H1 (cell line): ENCODE measurements around the gene NCBP1. TPM values are rescaled to one million over a fixed set of nuclear protein-coding genes. Genes with fewer than 3 reads are reported as not detected.

Experiments
- CTCF ChIA-PET: fragments of 300-600 bp; sonication (Branson Sonifier 250); formaldehyde crosslinking; loops from one replicate; lab custom pipeline; 2021; ENCODE audit not compliant: partially characterized antibody; lab: Charles Lee
- POLR2A ChIA-PET: fragments of 300-600 bp; sonication (Branson Sonifier 250); formaldehyde crosslinking; loops from one replicate; lab custom pipeline; 2021; ENCODE audit warnings: inconsistent platforms; ENCODE audit not compliant: partially characterized antibody; lab: Charles Lee
- DNase-seq, 2 experiments: peaks; one replicate each; pipeline versions ENCODE4 v3.0.0 to v3.0.0-alpha.2; 2010 to 2022; ENCODE audit warnings: low spot score in 2 of 2, low read depth in 1 of 2, mixed read lengths in 1 of 2
- FAIRE-seq: peaks from 2 replicates; lab custom pipeline; 2011; peaks lifted over from hg19 to GRCh38; lab: Jason Lieb, UNC
- H2AFZ ChIP-seq: 2 replicates; pipeline ENCODE4 v1.8.1; 2012; ENCODE audit warnings: low read length, inconsistent platforms
- H2AK5ac ChIP-seq: 2 replicates; pipeline ENCODE4 v1.6.1; 2013; ENCODE audit warnings: low read depth, low read length
- H2BK120ac ChIP-seq: replicated peaks from 2 replicates; pipeline ENCODE3; 2013; ENCODE audit warnings: low read depth, low read length, inconsistent platforms
- H2BK12ac ChIP-seq: 2 replicates; pipeline ENCODE4 v1.6.1; 2013; ENCODE audit warnings: low read depth, low read length
- H2BK15ac ChIP-seq: 2 replicates; pipeline ENCODE4 v1.6.1; 2013; ENCODE audit warnings: low read length
- H2BK20ac ChIP-seq: 2 replicates; pipeline ENCODE4 v1.6.1; 2013; ENCODE audit warnings: low read length
- H2BK5ac ChIP-seq: 2 replicates; pipeline ENCODE4 v1.6.1; 2013; ENCODE audit warnings: low read depth, low read length
- H3K14ac ChIP-seq: 2 replicates; pipeline ENCODE4 v1.6.1; 2013; ENCODE audit warnings: inconsistent platforms; ENCODE audit not compliant: insufficient read length
- H3K18ac ChIP-seq: 2 replicates; pipeline ENCODE4 v1.6.1; 2013; ENCODE audit warnings: low read length; ENCODE audit errors: extremely low read depth
- H3K23ac ChIP-seq: 2 replicates; pipeline ENCODE4 v1.6.1; 2013; ENCODE audit warnings: inconsistent platforms; ENCODE audit not compliant: insufficient read length
- H3K23me2 ChIP-seq: 2 replicates; pipeline ENCODE4 v1.6.1; 2013; ENCODE audit warnings: low read depth, low read length
- H3K27ac ChIP-seq: 2 replicates; pipeline ENCODE4 v1.6.1; 2011; ENCODE audit warnings: low read depth, low read length, inconsistent platforms
- H3K27me3 ChIP-seq, 4 experiments: replicated peaks in 1 of 4; 1 replicate in 1 of 4; 2 replicates in 3 of 4; pipeline versions ENCODE4 v1.6.1 to v1.8.1; 2011 to 2013; ENCODE audit warnings: low read length in 3 of 4, mild to moderate bottlenecking in 3 of 4, inconsistent platforms in 2 of 4, mixed read lengths in 2 of 4, moderate library complexity in 1 of 4; ENCODE audit not compliant: control insufficient read depth in 3 of 4, insufficient read depth in 3 of 4; ENCODE audit errors: extremely low read depth in 1 of 4
- H3K36me3 ChIP-seq, 4 experiments: 2 replicates each; pipeline versions ENCODE4 v1.6.1 to v1.8.1; 2011 to 2013; ENCODE audit warnings: mild to moderate bottlenecking in 4 of 4, low read length in 3 of 4, moderate library complexity in 2 of 4, control low read depth in 1 of 4, inconsistent platforms in 1 of 4; ENCODE audit not compliant: insufficient read depth in 4 of 4, control insufficient read depth in 2 of 4
- H3K4ac ChIP-seq: replicated peaks from 2 replicates; pipeline ENCODE3; 2013; ENCODE audit warnings: low read length, low read depth, mixed read lengths, inconsistent platforms; ENCODE audit not compliant: insufficient read length
- H3K4me1 ChIP-seq, 4 experiments: replicated peaks in 1 of 4; 1 replicate in 1 of 4; 2 replicates in 3 of 4; pipeline versions ENCODE4 v1.6.1 to v1.8.1; 2011 to 2013; ENCODE audit warnings: low read length in 3 of 4, inconsistent platforms in 2 of 4, mixed read lengths in 1 of 4; ENCODE audit not compliant: insufficient read depth in 4 of 4, control insufficient read depth in 3 of 4
- H3K4me2 ChIP-seq, 2 experiments: 2 replicates each; pipeline versions ENCODE4 v1.6.1 to v1.8.1; 2011 to 2013; ENCODE audit warnings: low read depth in 2 of 2, low read length in 2 of 2, control low read depth in 1 of 2, inconsistent platforms in 1 of 2, mild to moderate bottlenecking in 1 of 2; ENCODE audit not compliant: insufficient read depth in 1 of 2
- H3K4me3 ChIP-seq, 4 experiments: fragments of 200-600, 300-600 bp in 1 of 4; sonication (generic), shearing (Covaris generic), sonication (Bioruptor Twin) in 1 of 4; 2 replicates each; pipeline versions ENCODE4 v1.5.1 to v1.8.1; 2011 to 2016; ENCODE audit warnings: low read length in 4 of 4, low read depth in 3 of 4, control low read depth in 2 of 4, inconsistent platforms in 2 of 4, mild to moderate bottlenecking in 2 of 4, mixed read lengths in 1 of 4, moderate library complexity in 1 of 4; ENCODE audit not compliant: insufficient read depth in 2 of 4; ENCODE audit errors: extremely low read depth in 1 of 4
- H3K56ac ChIP-seq: replicated peaks from 2 replicates; pipeline ENCODE3; 2013; ENCODE audit warnings: low read depth, mild to moderate bottlenecking, mixed read lengths, low read length, inconsistent platforms; ENCODE audit not compliant: insufficient read length
- H3K79me1 ChIP-seq: 2 replicates; pipeline ENCODE4 v1.6.1; 2013; ENCODE audit warnings: low read depth, low read length, control low read depth
- H3K79me2 ChIP-seq, 2 experiments: 2 replicates each; pipeline versions ENCODE4 v1.6.1 to v1.8.1; 2012 to 2013; ENCODE audit warnings: low read length in 2 of 2, mild to moderate bottlenecking in 2 of 2, inconsistent platforms in 1 of 2; ENCODE audit not compliant: insufficient read depth in 2 of 2, control insufficient read depth in 1 of 2
- H3K9ac ChIP-seq, 4 experiments: replicated peaks in 1 of 4; 1 replicate in 1 of 4; 2 replicates in 3 of 4; pipeline versions ENCODE4 v1.6.1 to v1.8.1; 2011 to 2013; ENCODE audit warnings: low read depth in 3 of 4, low read length in 3 of 4, control low read depth in 2 of 4, mild to moderate bottlenecking in 2 of 4, moderate library complexity in 2 of 4, inconsistent platforms in 1 of 4; ENCODE audit errors: extremely low read depth in 1 of 4
- H3K9me3 ChIP-seq, 2 experiments: 2 replicates each; pipeline versions ENCODE4 v1.6.1 to v1.8.1; 2012 to 2013; ENCODE audit warnings: mild to moderate bottlenecking in 2 of 2, moderate library complexity in 2 of 2, control low read depth in 1 of 2, inconsistent platforms in 1 of 2, low read depth in 1 of 2, low read length in 1 of 2, mixed read lengths in 1 of 2; ENCODE audit not compliant: insufficient read depth in 2 of 2
- H4K20me1 ChIP-seq, 2 experiments: replicated peaks in 1 of 2; 2 replicates each; pipeline versions ENCODE3 to v1.8.1; 2011 to 2013; ENCODE audit warnings: inconsistent platforms in 2 of 2, low read length in 2 of 2, mild to moderate bottlenecking in 1 of 2; ENCODE audit not compliant: insufficient read depth in 2 of 2, control insufficient read depth in 1 of 2
- H4K5ac ChIP-seq: 2 replicates; pipeline ENCODE4 v1.6.1; 2013; ENCODE audit warnings: low read length, low read depth, mixed read lengths, inconsistent platforms; ENCODE audit not compliant: insufficient read length
- H4K8ac ChIP-seq: 2 replicates; pipeline ENCODE4 v1.8.0; 2013; ENCODE audit warnings: mild to moderate bottlenecking, moderate library complexity, low read length, inconsistent platforms; ENCODE audit not compliant: insufficient read depth; ENCODE audit errors: extremely low read depth
- H4K91ac ChIP-seq: replicated peaks from 2 replicates; pipeline ENCODE3; 2013; ENCODE audit warnings: low read length, mixed read lengths, inconsistent platforms; ENCODE audit not compliant: insufficient read length
- E2F6 ChIP-seq: IDR thresholded peaks from 2 replicates; pipeline ENCODE4 v1.6.1; 2012; ENCODE audit warnings: inconsistent platforms
- POU5F1 ChIP-seq: IDR thresholded peaks from 2 replicates; pipeline ENCODE4 v1.6.1; 2011; ENCODE audit warnings: low read depth, mild to moderate bottlenecking, low read length, moderate library complexity
- RAD21 ChIP-seq, 2 experiments: IDR thresholded peaks in 1 of 2; conservative IDR thresholded peaks in 1 of 2; 2 replicates each; pipeline ENCODE4 v1.6.1; 2011; ENCODE audit warnings: low read depth in 2 of 2, low read length in 2 of 2, improper control_type of control experiment in 1 of 2, inconsistent platforms in 1 of 2, mild to moderate bottlenecking in 1 of 2, moderate library complexity in 1 of 2
- RBBP5 ChIP-seq: IDR thresholded peaks from 2 replicates; pipeline ENCODE4 v1.7.1; 2012; ENCODE audit warnings: low read depth, mild to moderate bottlenecking, inconsistent platforms, low read length, moderate library complexity, borderline replicate concordance
- SIN3A ChIP-seq, 2 experiments: IDR thresholded peaks in 1 of 2; conservative IDR thresholded peaks in 1 of 2; 2 replicates each; pipeline ENCODE4 v1.6.1; 2011 to 2012; ENCODE audit warnings: low read length in 2 of 2, improper control_type of control experiment in 1 of 2, low read depth in 1 of 2, mild to moderate bottlenecking in 1 of 2
- SIRT6 ChIP-seq: IDR thresholded peaks from one replicate; pipeline ENCODE4 v1.7.1; 2012; ENCODE audit warnings: low read length, inconsistent platforms
- SIX5 ChIP-seq: IDR thresholded peaks from 2 replicates; pipeline ENCODE4 v1.6.1; 2011; ENCODE audit warnings: mild to moderate bottlenecking, low read depth, low read length
- WGBS, 2 experiments: shearing (Covaris generic) in 1 of 2; methylation state at CpG; one replicate each; pipeline versions ENCODE4 v1.1.6 to v1.1.7; 2013 to 2015; ENCODE audit warnings: low lambda C conversion rate in 2 of 2, mixed read lengths in 2 of 2, inconsistent platforms in 1 of 2, low coverage in 1 of 2, missing lambda C conversion rate in 1 of 2; ENCODE audit not compliant: insufficient replicate concordance in 2 of 2, insufficient coverage in 1 of 2, insufficient read length in 1 of 2; ENCODE audit errors: extremely low coverage in 1 of 2, missing lambda C conversion rate in 1 of 2; 5-methylcytosine and 5-hydroxymethylcytosine counted together
- polyA plus RNA-seq, 7 experiments: library from polyadenylated mRNA; depleted of rRNA in 3 of 7; stranded (reverse) in 5 of 7; unstranded in 2 of 7; fragments of >200 nt in 5 of 7; fragments of 200-250 nt in 2 of 7; gene quantifications; 1 replicate in 5 of 7; 2 replicates in 1 of 7; 4 replicates in 1 of 7; pipeline versions ENCODE4 v1.2.1 to v1.2.3, GENCODE V29; 2011 to 2013; ENCODE audit warnings: missing spikeins in 2 of 7, mixed read lengths in 2 of 7
- total RNA-seq: library from RNA; stranded (reverse); fragmentation: NEBNext Ultra II Directional; extraction: Animal tissue kit (Norgen Biotek cat#: 25700); gene quantifications from 2 replicates; pipeline ENCODE4 v1.2.1, GENCODE V29; 2021

NCBP1 gene
- total and polyA plus RNA-seq, 2 of the 8 experiments (the other 6 are each of a cell fraction or from before 2014, with no cell fraction given) = 14.7 to 54.0 TPM

DNA sequence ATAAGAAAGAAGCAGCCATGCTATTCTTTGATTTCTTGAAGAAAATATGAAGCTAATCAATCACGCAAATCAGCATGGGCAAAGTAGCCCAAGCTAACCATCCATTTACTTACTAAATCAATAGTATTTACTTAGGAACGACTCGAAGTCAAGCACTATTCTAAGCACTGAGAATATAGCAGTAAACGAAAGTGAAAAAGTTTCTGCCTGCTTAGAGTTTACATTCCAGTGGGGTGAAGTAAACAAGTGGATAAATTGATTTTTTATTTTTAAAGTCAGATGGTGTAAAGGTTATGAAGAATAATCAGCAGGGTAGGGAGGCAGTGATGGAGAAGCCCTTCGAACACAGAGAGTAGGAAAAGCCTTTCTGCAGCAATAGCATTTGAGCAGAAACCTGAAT, 6.0 kb upstream of the NCBP1 start:
- Histone ChIP-seq H3K4ac (no peak overlapping the region), H4K91ac (no peak overlapping the region), H3K36me3 (peaks cover 0 to 35% (median 19%) of the 10 kb centered on the region in 4 experiments; a peak in 7 of 8 replicates), H3K56ac (no peak overlapping the region), H3K79me1 (peaks cover 8% of the 10 kb centered on the region; the same call in 1 of the 2 replicates), H3K9ac (no peak overlapping the region; a peak in 1 of 7 replicates), H3K23ac (no peak overlapping the region), H2BK120ac (no peak overlapping the region), H3K4me1 (peaks cover 0 to 11% (median 4%) of the 10 kb centered on the region in 4 experiments; a peak in 3 of 7 replicates), H3K4me2 (no peak overlapping the region), H4K8ac (no peak overlapping the region), H3K79me2 (peaks cover 9 to 54% of the 10 kb centered on the region in 2 experiments), H3K27ac (no peak overlapping the region), H2AK5ac (no peak overlapping the region), H2AFZ (no peak overlapping the region), H3K4me3 (no peak overlapping the region), H2BK20ac (no peak overlapping the region), H3K23me2 (no peaks in the 10 kb centered on the region), H4K5ac (no peak overlapping the region), H3K27me3 (no peaks in the 10 kb centered on the region), H3K9me3 (peaks cover 0 to 7% of the 10 kb centered on the region in 2 experiments; a peak in 1 of 4 replicates), H2BK15ac (no peak overlapping the region), H3K14ac (no peak overlapping the region), H3K18ac (no peak overlapping the region), H2BK12ac (no peak overlapping the region), H2BK5ac (no peak overlapping the region), H4K20me1 (peaks cover 3 to 5% of the 10 kb centered on the region in 2 experiments)
- ChIA-PET CTCF (interaction anchor here (0.8 to 4.0 kb wide), 4 partner anchors 12 to 159 kb away, joined by 3 to 28 read pairs (median 4); no protein-coding TSS in a partner anchor), POLR2A (interaction anchor here (2.2 kb wide), 1 partner anchor 8 kb away, joined by 6 read pairs; no protein-coding TSS in a partner anchor)
- TF ChIP-seq E2F6 (no peak), SIRT6 (no peak), RBBP5 (no peak), SIX5 (no peak), POU5F1 (no peak), RAD21 (IDR thresholded peaks at IDR 0.05 in 1 of 2, conservative IDR thresholded peaks at IDR 0.05 in 1 of 2; ENCODE audit: low read depth in 2 of 2, low read length in 2 of 2) (no peak), SIN3A (conservative IDR thresholded peaks at IDR 0.05 in 1 of 2, IDR thresholded peaks at IDR 0.05 in 1 of 2; ENCODE audit: low read depth in 1 of 2, low read length in 2 of 2) (no peak)
- WGBS, 2 experiments = 94% methylated on average over 5 of the region's 5 CpGs; no CpG with 5 or more reads in 1 of the 2 experiments
- DNase-seq (no peak), FAIRE-seq (no peak)
